Stimulated activated naive CD4-positive, alpha-beta T cell treated with Interleukin-2 at 50 U/mL for 16 hours (primary cell): ENCODE results near the gene SULT2A1.
"Not testable (repeated sequence)": the region's sequence is repeated elsewhere in the genome, so short reads cannot be mapped to it uniquely, and the experiment has no call there.

Source experiments
- DNase-seq: peaks from one replicate; lab custom pipeline; 2025; lab: John Stamatoyannopoulos, UW

SULT2A1 gene, protein sequence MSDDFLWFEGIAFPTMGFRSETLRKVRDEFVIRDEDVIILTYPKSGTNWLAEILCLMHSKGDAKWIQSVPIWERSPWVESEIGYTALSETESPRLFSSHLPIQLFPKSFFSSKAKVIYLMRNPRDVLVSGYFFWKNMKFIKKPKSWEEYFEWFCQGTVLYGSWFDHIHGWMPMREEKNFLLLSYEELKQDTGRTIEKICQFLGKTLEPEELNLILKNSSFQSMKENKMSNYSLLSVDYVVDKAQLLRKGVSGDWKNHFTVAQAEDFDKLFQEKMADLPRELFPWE

GRCh38 chr19:47886010-47886559 is at the start of gene SULT2A1:
SULT2A1 (minus strand) TSS chr19:47886315; CDS start chr19:47886257, 58 bp downstream.
- no peak for DNase-seq

DNA sequence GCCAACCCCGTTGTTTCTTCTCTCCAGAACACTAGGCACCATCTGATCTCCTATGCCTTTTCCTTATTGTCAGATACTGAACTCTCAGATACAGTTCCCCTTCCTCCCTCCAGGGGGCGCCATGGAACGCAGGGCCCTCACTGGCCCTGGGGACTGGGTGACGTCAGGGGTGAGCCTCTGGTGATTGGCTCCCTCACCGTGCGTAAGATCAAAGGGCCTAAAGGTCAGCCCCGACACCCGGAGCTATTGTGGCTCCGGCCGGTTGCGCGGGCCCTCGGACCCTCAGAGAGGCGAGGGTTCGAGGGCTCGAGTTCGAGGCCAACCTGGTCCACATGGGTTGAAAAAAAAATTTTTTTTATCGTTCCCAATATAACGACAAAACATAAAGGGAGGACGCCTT is 42.5 kb upstream of the SULT2A1 start:
- DNase-seq = not testable (repeated sequence)

DNA sequence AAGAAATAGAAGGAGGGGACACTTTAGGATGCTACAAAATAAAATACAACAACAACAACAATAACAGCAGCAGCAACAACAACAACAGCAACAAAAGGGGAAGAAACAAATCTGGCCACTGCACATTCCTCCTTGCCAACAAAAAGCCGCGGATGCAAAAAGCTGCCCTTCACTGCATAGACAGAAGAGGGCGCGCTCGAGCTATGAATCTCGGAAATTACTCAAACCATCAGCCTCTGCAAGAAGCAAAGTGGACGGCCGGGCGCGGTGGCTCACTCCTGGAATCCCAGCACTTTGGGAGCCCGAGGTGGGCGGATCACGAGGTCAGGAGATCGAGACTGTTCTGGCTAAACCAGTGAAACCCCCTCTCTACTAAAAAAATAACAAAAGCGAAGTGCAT is 34.0 kb upstream of the SULT2A1 start:
- not testable (repeated sequence) for DNase-seq

- not testable (repeated sequence) for DNase-seq
These were observed 24.1 kb upstream of the SULT2A1 start for GRCh38 chr19:47910191-47910590.

GRCh38 chr19:47909350-47909749 is 23.2 kb upstream of the SULT2A1 start:
- not testable (repeated sequence) for DNase-seq

DNA sequence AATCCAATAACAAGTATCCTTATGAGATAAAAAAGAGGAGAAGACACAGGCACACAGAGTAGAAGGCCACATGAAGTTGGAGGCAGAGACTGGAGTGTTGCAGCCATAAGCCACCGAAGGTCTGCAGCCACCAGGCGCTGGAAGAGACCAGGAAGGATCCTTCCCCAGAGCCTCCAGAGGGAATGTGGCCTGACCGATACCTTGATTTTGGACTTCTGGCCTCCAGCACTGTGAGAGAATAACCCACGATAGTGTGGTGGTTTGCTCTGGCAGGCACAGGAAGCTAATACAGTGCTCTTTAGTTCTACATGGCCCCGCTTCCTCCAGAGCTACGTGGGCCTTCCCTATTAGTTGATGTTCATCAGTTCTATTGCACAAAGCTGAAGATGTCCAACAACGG is 15.3 kb upstream of the SULT2A1 start:
- no peak for DNase-seq

DNA sequence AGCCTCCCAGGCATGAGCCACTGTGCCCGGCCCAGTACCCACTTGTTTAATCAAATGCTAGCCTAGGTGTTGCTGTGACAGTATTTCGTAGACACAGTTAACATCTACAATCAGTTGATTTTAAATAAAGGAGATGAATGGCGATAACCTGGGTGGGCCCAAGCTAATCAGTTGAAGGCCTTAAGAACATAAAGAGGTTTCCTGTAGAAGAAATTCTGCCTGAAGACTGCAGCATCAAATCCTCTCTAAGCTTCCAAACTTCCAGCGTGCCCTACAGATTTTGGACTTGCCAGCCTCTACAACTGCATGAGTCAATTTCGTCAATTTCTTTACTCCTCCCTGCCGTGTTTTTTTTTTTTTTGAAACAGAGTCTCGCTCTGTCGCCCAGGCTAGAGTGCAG is 13.2 kb upstream of the SULT2A1 start:
- no peak for DNase-seq

DNA sequence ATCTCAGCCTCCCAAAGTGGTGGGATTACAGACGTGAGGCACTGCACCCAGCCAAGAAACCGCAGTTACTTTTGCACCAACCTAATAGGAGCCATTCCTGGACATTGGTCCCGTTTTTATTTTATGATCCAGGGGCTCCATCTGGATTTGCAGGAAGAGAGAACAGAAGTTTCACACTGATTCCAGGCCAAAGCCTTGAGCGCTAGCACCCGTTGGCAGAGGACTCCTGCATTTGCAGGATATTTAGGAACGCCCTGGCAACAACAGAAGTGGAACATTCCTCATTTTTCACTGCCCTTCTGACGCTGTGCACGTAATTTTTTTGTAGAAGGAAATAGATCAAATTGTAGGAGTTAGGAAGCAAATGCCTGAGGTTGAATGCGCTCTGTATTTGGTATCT is 11.7 kb upstream of the SULT2A1 start:
- DNase-seq = no peak

DNA sequence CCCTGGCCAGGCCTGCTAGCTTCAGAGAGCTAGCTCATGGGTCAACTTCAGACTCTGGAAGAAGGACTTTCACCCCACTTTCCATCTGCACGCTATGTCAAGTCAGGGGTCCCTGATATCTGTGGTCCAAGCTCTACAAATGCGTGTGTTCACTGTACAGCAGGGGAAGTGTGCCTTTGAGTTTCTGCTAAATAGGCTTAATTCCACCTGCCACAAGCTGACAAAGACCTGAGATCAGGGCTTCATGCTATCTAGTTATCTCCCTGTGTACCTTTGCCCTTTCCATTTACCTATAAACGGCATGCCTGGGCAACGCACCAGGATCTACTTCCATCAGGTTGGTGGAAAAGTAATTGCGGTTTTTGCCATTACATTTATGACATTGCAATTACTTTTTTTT is 10.7 kb upstream of the SULT2A1 start:
- DNase-seq = no peak

DNA sequence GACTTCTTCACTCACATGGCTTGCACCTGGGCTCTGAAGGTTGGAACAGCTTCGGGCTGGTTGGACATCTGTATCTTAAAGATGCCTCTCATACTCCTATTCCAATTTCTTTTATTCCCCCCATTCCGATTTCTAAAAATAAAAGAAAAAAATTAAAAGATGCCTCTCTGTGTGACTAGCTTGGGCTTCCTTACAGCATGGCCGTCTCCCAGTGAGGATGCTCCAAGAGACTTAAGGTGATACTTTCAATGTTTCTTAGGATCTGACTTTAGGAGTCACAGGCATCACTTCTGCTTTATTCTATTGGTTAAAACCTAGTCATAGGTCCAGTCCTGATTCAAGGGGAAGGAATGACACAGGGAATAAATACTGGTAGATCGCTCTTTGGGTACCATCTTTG is 9.9 kb upstream of the SULT2A1 start:
- no peak for DNase-seq

DNA sequence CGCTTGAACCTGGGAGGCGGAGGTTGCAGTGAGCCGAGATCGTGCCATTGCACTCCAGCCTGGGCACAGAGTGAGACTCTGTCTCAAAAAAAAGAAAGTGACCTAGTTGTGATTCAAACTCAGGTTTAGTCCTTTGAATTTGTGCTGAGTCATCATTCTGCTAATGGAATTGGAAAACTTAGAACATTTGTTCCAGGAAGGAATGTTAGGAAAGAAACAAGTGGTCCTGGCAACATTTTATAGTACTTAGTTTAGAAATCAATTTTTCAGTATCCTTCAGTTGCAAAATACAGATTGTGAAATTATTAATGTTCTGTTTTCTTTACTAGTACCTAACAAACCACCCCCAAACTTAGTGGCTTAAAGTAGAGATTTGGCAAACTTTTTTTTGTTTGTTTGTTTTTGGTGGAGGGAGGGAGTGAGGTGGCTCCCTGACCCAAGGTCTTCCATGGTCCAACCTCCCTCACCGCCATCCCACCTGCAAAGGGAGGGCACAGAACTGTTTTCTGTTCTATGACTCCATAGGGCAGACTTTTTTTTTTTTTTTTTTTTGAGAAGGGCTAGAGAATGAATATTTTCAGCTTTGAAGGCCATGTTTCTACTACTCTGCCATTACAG is 9.2 kb upstream of the SULT2A1 start:
- no peak for DNase-seq

GRCh38 chr19:47891923-47892666 is 6.0 kb upstream of the SULT2A1 start:
- no peak for DNase-seq

DNA sequence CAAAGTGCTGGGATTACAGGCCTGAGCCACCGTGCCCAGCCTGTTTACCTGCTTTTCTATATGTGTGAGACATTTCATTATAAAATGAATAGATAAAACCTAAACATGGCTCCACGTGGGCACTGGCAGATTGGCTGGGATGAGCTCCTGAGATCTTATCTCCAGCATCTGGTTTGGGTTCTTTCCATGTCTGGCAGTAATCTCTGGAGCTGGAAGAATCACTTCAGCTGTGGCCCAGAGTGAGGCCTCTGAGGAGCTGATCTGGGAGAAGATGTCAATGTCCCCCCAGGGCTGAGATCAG is 5.5 kb upstream of the SULT2A1 start:
- no peak for DNase-seq

DNA sequence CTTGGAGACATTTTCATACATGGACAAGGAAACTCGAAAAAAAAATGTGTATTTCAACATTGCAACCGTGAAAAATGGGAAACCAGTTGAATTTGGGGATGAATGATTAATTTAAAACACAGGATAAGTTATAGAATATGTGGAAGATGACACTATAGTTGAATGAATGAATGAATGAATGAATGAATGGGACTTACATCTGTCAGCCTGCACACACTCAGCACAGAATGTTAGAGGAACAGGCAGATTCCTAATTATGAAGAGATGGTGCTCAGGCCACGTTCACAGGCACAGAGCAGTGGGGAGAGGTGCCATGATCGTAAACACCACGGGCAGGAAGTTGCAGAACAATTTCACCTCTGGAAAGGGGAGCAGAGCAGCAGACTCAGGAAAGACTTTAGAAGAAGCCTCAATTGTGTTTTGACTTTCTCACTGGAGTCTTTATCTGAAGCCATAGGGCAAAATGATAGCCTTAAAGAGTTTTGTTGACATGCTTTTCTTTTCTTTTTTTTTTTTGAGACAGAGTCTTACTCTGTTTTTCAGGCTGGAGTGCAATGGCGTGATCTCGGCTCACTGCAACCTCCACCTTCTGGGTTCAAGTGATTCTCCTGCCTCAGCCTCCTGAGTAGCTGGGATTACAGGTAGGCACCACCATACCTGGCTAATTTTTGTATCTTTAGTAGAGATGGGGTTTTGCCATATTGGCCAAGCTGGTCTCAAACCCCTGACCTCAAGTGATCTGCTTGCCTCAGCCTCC is 4.9 kb upstream of the SULT2A1 start:
- DNase-seq = no peak

- DNase-seq = no peak
These were observed 1.1 kb downstream of the SULT2A1 start for GRCh38 chr19:47885067-47885463.

GRCh38 chr19:47882890-47883289 is 3.2 kb downstream of the SULT2A1 start:
- no peak for DNase-seq

DNA sequence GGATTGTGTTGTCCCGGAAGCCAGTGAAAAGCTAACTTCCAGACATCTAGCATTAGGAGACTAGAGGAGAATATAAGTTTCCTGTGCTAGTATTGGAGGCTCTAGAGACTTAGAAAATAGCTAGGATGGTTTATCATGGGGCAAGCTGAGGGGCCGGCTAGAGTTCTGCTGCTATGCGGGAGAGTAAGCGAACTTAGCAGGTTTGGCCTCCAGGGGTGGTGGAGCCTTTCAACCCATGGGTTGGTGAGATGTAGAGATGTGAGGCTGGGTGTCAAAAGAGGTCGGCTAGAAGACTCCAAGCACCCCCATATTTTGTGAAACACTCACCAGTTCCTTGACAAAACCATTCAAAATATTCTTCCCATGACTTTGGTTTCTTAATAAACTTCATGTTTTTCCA is 4.4 kb downstream of the SULT2A1 start:
- no peak for DNase-seq

DNA sequence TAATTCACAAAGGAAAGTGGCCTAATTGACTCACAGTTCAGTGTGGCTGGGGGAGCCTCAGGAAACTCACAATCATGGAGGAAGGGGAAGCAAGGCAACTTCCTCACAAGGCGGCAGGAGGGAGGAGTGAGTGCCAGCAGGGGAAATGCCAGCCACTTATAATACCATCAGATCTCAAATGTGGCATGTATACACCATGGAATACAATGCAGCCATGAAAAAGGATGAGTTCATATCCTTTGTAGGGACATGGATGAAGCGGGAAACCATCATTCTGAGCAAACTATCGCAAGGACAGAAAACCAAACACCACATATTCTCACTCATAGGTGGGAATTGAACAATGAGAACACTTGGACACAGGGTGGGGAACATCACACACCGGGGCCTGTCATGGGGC is 6.7 kb downstream of the SULT2A1 start:
- not testable (repeated sequence) for DNase-seq

DNA sequence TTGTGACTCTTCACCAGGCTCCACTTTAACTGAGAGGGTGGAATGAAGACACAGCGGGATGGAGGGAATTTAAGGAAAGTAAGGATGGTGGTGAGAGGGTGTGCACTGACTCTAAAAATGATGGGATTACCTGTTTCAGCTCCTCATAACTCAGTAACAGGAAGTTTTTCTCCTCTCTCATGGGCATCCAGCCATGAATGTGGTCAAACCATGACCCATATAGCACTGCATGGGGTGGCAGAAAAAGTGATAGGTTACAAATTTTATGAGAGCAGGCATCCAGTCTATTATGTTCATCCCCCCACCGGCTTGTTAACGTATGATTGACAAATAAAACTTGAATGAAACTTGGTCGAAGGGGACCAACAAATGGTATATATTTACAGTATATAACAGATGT is 7.2 kb downstream of the SULT2A1 start:
- no peak for DNase-seq

GRCh38 chr19:47865166-47865565 is 20.9 kb downstream of the SULT2A1 start:
- DNase-seq = no peak

- DNase-seq = peak; percentile 77
These were observed 22.6 kb downstream of the SULT2A1 start for GRCh38 chr19:47863514-47863936.

DNA sequence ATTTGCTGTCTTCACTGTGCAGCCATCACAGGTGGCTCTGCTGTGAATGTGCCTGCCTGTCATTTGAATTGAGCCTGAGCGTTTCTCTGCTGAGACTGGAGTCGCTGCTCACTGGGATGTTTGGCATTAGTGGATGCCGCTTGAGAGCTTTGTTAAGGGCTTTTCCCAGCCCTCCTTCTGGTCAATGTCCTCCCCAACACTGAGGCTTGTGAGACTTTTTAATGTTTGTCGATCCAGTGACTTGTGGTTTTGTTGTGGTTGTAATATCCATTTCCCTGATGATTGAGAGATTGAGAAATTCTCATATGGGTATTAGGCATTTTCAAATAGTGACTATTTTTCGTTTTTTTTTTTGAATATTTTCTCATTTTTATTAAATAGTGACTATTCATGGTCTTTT is 24.5 kb downstream of the SULT2A1 start:
- DNase-seq = no peak
